ENCODE measurements around the gene IFNGR1.

- TF ChIP-seq CTCF (conservative IDR thresholded peaks at IDR 0.05; ENCODE audit: low read depth in 2 of 2), result no peak
- TF ChIP-seq POLR2AphosphoS5 (IDR thresholded peaks at IDR 0.05; ENCODE audit: low read depth), result no peak
- no peak for TF ChIP-seq REST (IDR thresholded peaks at IDR 0.05; ENCODE audit: unreplicated experiment)
- TF ChIP-seq CREB1 (CRISPR knock-in tag; IDR thresholded peaks at IDR 0.05; ENCODE audit: low read depth), result no peak
- TF ChIP-seq ZNF331 (CRISPR knock-in tag; IDR thresholded peaks at IDR 0.05; ENCODE audit: low read depth), result no peak
- no peak for TF ChIP-seq ZNF114 (CRISPR knock-in tag; IDR thresholded peaks at IDR 0.05)
- no peak for TF ChIP-seq EZH2 (IDR thresholded peaks at IDR 0.05; ENCODE audit: low read depth, unreplicated experiment)
- no peak for TF ChIP-seq JUNB (IDR thresholded peaks at IDR 0.05; ENCODE audit: unreplicated experiment)
- TF ChIP-seq EZH2phosphoT487 (IDR thresholded peaks at IDR 0.05; ENCODE audit: unreplicated experiment), result no peak
Observed at GRCh38 chr6:137260217-137260616, 41.0 kb upstream of the IFNGR1 start.
